GM19023 (cell line): ENCODE data around the gene DOCK8.

Experiments
- ATAC-seq: cut with Tn5 transposase; IDR thresholded peaks from one replicate; pipeline ENCODE4 v1.9.1; 2021; ENCODE audit warnings: mild to moderate bottlenecking, moderate library complexity; ENCODE audit not compliant: unreplicated experiment

DOCK8 gene

DNA sequence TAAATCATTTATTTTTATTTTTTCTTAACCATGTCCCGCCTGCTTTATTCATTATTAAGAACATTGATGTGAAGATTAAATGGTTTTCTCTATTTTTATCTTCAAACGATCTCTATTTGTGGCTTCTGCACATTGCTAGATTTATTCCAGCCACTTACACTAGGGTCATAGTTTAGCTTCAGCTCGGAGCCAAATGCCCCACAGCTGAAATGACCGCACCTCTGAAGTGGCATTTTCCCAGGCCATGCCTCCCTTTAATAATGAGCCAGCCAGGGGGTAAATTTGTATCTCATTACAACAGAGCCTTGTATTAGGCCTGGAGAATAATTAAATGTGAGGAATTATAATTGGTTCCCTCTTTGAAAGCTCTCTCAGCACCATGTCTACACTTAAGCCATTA lies 89.4 kb downstream of the DOCK8 start:
- ATAC-seq: no peak

DNA sequence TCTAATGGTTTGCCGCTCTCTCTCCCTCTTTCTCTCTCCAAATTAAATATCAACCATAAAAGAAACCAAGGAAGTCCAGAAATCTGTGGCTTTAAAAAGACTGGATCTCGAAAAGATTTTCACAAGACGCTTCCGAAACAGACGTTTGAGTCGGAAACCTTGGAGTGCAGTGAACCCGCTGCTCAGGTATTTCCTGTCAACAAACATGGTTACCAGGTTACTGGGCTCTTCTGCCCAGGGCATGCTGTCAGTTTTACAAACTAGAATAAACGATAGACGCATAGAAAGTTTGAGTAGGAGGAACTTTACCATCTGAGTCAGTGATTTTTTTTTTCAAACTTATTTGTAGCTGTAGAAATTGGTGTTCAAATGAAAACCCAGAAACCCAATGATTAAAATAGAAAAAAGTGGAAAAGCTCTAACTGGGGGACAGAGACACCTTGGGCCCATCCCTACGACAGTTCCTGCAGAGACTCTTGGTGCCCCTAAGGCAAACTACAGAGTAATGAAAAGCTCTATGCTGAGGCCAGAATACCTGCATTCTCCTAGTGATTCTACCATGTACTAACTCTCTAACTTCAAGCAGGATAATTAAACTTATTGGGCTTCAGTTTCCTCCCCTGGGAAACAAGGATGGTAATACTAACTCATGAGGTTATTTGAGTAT lies 90.0 kb downstream of the DOCK8 start:
- no peak for ATAC-seq

GRCh38 chr9:306907-307306 lies 92.2 kb downstream of the DOCK8 start:
- ATAC-seq: no peak

GRCh38 chr9:311841-312240 lies 97.2 kb downstream of the DOCK8 start:
- ATAC-seq: no peak

GRCh38 chr9:312596-313320 lies 98.1 kb downstream of the DOCK8 start:
- no peak for ATAC-seq

DNA sequence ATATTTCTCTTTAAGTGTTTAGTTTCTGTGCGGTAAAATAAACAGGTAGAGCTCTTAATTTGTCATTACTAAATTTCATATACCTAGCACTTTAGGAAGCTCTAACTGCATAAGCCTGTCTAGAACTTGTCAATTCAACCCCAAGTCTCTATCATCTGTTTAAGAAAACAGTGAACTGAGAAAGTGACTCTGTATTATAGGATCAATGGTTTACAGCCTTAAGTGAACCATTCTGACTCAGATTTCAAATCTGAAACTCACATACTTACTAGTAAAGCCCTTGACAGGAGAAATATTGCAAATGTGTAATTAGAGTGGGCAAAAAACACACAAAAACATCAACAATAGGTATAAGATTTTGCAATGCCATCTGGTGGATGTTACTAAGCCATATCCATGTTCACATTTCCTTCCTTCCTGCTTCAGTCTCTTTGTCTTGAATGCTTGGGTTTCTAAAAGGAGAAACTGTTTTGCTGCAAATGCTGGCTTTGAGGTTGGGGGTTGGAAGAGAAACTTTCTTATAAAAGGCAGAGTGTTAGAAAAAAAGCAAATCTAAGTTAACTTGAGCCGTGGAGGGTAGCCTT lies 101.8 kb downstream of the DOCK8 start:
- no peak for ATAC-seq

- no peak for ATAC-seq
Measured at GRCh38 chr9:318646-319045, 104.0 kb downstream of the DOCK8 start.

DNA sequence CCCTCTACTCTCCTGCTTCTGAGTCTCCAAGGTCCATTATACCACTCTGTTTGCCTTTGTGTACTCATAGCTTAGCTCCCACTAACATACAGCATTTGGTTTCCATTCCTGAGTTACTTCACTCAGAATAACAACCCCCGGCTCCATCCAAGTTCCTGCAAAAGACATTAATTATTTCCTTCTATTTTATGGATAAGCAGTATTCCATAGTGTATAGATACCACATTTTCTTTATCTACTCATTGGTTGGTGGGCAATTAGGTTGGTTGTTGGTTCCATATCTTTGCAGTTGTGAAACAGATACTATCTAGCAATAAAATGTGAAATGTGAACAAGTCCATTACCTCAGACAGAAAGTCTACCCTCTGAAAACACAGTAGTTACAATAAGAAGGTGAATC lies 110.3 kb downstream of the DOCK8 start:
- ATAC-seq: no peak

GRCh38 chr9:326667-327066 lies 112.0 kb downstream of the DOCK8 start:
- no peak for ATAC-seq

DNA sequence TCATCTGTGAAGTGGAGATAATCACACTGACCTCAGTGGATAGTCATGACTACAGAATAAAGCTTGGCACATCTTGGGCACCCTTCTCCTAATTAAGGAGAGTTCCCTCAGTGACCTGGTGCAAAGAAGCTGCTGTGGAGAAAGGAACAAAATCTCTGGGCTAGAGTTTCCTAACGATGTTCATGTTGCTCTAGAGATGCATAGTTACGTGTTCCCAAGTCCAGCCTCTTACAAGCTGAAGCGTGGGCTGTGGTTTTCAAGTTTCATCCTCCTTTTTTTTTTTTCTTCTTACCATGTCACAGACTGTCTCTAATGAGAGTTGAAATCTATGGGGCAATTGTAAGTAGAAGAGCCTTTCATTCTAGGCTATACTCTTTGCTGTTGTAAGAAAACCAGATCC lies 113.8 kb downstream of the DOCK8 start:
- no peak for ATAC-seq

DNA sequence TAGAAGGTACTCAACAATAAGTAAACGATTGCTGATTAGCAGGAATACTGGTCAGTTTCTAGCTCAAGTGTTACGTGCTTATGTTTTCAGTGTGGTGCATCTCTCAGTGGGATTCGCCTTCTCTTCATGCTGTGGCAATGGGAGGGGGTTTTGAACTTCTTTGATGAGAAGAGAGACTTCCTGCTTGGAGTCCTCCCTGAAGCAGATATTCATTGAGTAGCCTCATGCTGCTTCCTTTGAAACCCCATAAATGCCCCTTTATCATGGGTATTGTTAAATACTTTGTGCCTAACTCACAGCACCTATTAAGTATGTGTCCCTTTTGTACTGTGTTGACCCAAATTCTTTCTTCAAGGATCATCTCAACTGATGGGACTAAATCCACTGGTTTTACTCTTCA lies 116.5 kb downstream of the DOCK8 start:
- no peak for ATAC-seq

- ATAC-seq: no peak
Measured at GRCh38 chr9:335373-335772, 120.7 kb downstream of the DOCK8 start.

GRCh38 chr9:336039-336438 lies 121.4 kb downstream of the DOCK8 start:
- no peak for ATAC-seq

DNA sequence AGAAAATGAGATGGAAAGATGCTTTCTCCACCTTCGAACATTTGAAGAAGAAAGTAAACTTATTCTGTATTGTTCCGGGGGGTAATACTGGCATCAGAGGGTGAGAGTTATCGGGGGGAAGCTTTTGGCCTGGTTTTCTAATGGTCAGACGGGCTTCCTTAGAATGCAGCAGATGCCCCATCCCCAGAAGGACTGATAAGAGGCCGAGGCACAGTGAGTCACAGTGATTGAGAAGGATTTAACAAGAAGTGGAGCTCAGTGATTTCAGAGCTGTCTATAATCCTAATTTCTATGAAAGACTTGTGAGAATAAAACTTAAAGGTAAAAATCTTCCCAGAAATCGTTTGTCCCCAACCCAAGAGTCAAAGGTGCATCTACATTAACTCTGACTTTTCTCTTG lies 123.9 kb downstream of the DOCK8 start:
- no peak for ATAC-seq

DNA sequence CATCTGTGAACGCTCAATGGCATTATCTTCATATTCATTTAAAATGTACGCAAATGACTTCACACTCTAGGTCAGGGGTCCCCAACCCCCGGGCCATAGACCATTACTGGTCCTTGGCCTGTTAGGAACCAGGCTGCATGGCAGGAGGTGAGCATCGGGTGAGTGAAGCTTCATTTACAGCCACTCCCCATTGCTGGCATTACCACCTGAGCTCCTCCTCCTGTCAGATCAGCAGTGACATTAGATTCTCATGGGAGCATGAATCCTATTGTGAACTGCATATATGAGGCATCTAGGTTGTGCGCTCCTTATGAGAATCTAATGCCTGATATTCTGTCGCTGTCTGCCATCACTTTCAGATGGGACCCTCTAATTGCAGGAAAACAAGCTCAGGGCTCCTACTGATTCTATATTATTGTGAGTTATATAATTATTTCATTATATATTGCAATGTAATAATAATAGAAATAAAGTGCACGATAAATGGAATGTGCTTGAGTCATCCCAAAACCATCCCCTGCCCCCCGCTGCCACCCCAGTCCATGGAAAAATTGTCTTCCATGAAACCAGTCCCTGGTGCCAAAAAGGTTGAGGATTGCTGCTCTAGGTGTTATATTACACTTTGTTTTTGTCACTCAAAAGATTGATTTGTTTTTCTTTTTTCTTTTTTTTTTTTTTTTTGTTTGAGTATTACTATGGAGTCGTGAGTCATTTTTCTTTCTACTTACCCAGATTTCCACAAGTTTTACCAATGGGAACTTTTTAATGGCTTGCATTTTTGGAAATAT lies 127.2 kb downstream of the DOCK8 start:
- ATAC-seq: no peak

DNA sequence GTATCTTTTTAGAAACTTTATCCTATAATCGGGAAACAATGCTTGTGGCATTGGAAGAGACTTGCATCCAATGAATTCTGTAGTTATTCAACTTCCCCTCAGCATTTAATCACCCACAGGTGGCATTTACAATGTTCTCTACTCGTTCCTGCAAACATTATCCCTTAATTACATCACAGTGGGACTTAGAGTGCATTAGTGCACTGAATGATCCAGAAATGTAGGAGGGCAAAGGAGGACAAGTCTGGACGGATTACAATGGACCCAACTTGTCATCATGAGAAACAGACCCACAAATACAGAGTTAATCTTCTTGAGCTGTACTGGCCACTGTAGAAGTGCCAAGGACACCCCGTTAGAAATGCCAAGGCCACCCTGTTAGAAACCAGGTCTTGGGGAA lies 129.1 kb downstream of the DOCK8 start:
- no peak for ATAC-seq

DNA sequence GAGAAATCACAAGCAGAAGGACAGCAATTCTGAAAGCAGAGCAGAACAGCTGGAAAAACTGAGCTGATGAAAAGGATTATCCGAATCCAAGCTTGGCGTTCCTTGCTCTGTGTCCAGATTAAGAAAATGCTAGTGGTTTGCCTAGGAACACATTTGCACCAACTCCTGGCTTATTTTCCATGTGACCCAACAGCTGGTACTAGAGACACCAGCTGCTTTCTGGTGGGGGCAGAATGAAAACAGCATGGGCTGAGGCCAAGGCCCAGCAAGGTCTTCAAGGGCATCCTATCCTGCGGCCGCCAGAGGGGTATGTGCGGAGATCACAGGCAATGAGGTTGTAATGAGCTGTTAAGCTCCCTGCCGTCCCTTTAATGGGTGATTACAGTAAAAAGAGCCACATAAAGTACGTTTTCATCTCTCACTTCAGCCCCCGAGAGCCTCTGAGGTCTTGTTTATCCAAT lies 131.5 kb downstream of the DOCK8 start:
- no peak for ATAC-seq

- no peak for ATAC-seq
Measured at GRCh38 chr9:347667-348292, 133.1 kb downstream of the DOCK8 start.

DNA sequence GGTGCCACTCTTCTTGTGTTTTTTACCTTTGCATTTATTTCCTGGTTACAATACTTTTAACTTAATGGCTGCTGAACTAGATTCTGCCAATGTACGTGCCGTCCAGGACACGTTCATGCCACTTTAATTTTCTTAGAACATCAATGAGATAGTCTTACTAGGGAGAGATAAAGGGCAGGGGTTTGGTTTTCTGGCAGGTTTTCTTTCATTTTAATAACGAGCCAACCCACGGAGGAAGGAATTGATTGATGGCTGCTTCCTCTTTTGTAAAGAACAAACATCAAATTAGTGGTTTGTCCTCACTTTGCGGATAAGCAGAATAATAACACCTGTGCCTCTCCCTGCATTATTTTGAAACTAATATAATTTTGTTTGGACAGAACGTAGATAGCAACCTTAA lies 135.7 kb downstream of the DOCK8 start:
- ATAC-seq: no peak

GRCh38 chr9:351916-352315 lies 137.3 kb downstream of the DOCK8 start:
- no peak for ATAC-seq

GRCh38 chr9:353077-353476 lies 138.4 kb downstream of the DOCK8 start:
- ATAC-seq: no peak
